Measurements from ENCODE around the gene SHROOM3. TPM values are rescaled to one million over a fixed set of nuclear protein-coding genes. Genes with fewer than 3 reads are reported as not detected.

The SHROOM3 gene
- total and polyA plus RNA-seq, 4 donors: 4.7 to 25.8 (median 8.7) TPM

- WGBS: 88% methylated on average over 1 of the region's 1 CpG
- H3K27ac ChIP-seq (ENCODE audit: low read depth in 1 of 2, low read length in 2 of 2): no peak overlapping the region
- TF ChIP-seq HNF4A (conservative IDR thresholded peaks at IDR 0.05) (no peak), RXRA (IDR thresholded peaks at IDR 0.05) (no peak), FOXA2 (IDR thresholded peaks at IDR 0.05) (no peak), NR2F2 (IDR thresholded peaks at IDR 0.05) (no peak), REST (IDR thresholded peaks at IDR 0.05) (no peak), EGR1 (IDR thresholded peaks at IDR 0.05; ENCODE audit: low read depth in 2 of 2) (no peak), JUND (IDR thresholded peaks at IDR 0.05) (no peak), ATF3 (IDR thresholded peaks at IDR 0.05) (no peak), RAD21 (IDR thresholded peaks at IDR 0.05) (no peak), FOXA1 (IDR thresholded peaks at IDR 0.05) (no peak), MAX (IDR thresholded peaks at IDR 0.05) (no peak), CTCF (IDR thresholded peaks at IDR 0.05; ENCODE audit: low read depth, low read length, missing input control) (no peak)
Measured at GRCh38 chr4:76659103-76659490, 224.1 kb downstream of the SHROOM3 start.

GRCh38 chr4:76663824-76664223, 228.8 kb downstream of the SHROOM3 start:
- DNase-seq (ENCODE audit: low spot score): no peak
- H3K27ac ChIP-seq (ENCODE audit: low read depth in 1 of 2, low read length in 2 of 2): no peak overlapping the region
- no peak overlapping the region for H3K4me3 ChIP-seq (ENCODE audit: low read depth in 1 of 3, low read length in 3 of 3)
- H3K9me3 ChIP-seq (ENCODE audit: control insufficient read depth in 4 of 4, low read length in 3 of 4): no peaks in the 10 kb centered on the region
- H3K4me1 ChIP-seq (ENCODE audit: control insufficient read depth in 4 of 4, insufficient read depth in 4 of 4, low read length in 3 of 4): peaks cover 0 to 3% (median 0%) of the 10 kb centered on the region in 4 donors
- H3K27me3 ChIP-seq (ENCODE audit: control insufficient read depth in 4 of 4, insufficient read depth in 4 of 4, low read length in 3 of 4): no peaks in the 10 kb centered on the region
- 94% methylated on average over 1 of the region's 1 CpG for WGBS
- H3K9ac ChIP-seq (ENCODE audit: low read depth in 1 of 2, low read length in 2 of 2): no peak overlapping the region
- TF ChIP-seq ATF3 (IDR thresholded peaks at IDR 0.05): no peak
- no peak for TF ChIP-seq RXRA (IDR thresholded peaks at IDR 0.05)
- TF ChIP-seq HNF4G (IDR thresholded peaks at IDR 0.05): no peak
- no peak for TF ChIP-seq TAF1 (conservative IDR thresholded peaks at IDR 0.05)
- peaks cover 0 to 3% (median 0%) of the 10 kb centered on the region in 4 donors for H3K36me3 ChIP-seq (ENCODE audit: control insufficient read depth in 4 of 4, insufficient read depth in 3 of 4, low read depth in 1 of 4, low read length in 3 of 4)

More at GRCh38 chr4:76659103-76659490, 224.1 kb downstream of the SHROOM3 start:
- no peaks in the 10 kb centered on the region for H3K36me3 ChIP-seq (ENCODE audit: control insufficient read depth in 4 of 4, insufficient read depth in 3 of 4, low read depth in 1 of 4, low read length in 3 of 4)
- H3K27me3 ChIP-seq (ENCODE audit: control insufficient read depth in 4 of 4, insufficient read depth in 4 of 4, low read length in 3 of 4): no peaks in the 10 kb centered on the region
- no peaks in the 10 kb centered on the region for H3K9me3 ChIP-seq (ENCODE audit: control insufficient read depth in 4 of 4, low read length in 3 of 4)
- no peak overlapping the region for H3K9ac ChIP-seq (ENCODE audit: low read depth in 1 of 2, low read length in 2 of 2)
- no peak overlapping the region for H3K4me3 ChIP-seq (ENCODE audit: low read depth in 1 of 3, low read length in 3 of 3)
- peaks cover 0 to 3% (median 0%) of the 10 kb centered on the region in 4 donors for H3K4me1 ChIP-seq (ENCODE audit: control insufficient read depth in 4 of 4, insufficient read depth in 4 of 4, low read length in 3 of 4)
- DNase-seq (ENCODE audit: low spot score): no peak

Measured in liver (tissue), 9 donors.